Spleen (tissue), 7 donors: ENCODE results near the gene ABLIM2.
A peak's percentile ranks its signal among the peaks of the same experiment; 100 is the strongest.

Experiments used
- CTCF ChIP-seq, 11 experiments: fragments of 200-600 bp in 7 of 11; fragments of 450-650 bp in 4 of 11; sonication (generic) in 4 of 11; IDR thresholded peaks in 8 of 11; conservative IDR thresholded peaks in 3 of 11; 1 replicate in 7 of 11; 2 replicates in 4 of 11; pipeline versions ENCODE4 v1.4.0 to v1.8.0; 2016 to 2021; ENCODE audit warnings: antibody characterized with exemption in 11 of 11, inconsistent platforms in 4 of 11, mild to moderate bottlenecking in 1 of 11
- POLR2A ChIP-seq, 3 donors: fragments of 450-650 bp; IDR thresholded peaks; one replicate each; pipeline ENCODE4 v1.5.1; 2017; ENCODE audit warnings: antibody characterized with exemption in 3 of 3, mild to moderate bottlenecking in 1 of 3
- POLR2AphosphoS5 ChIP-seq, 3 donors: sonication (generic); formaldehyde crosslinking; IDR thresholded peaks; one replicate each; pipeline ENCODE4 v1.5.1; 2017; ENCODE audit warnings: antibody characterized with exemption in 3 of 3
- donor health status: DM: no; HTN: no; CAD: no; lungs with moderate emphysema.
- donor health status: DM: no; HTN: no; CAD: no.
- donor health status: DM: no; HTN: no; CAD: no.

GRCh38 chr4:8132947-8133705 is 25.5 kb downstream of the ABLIM2 start:
- TF ChIP-seq POLR2AphosphoS5 (IDR thresholded peaks at IDR 0.05): peak; percentile 68 to 77 (median 76)
- no peak for TF ChIP-seq CTCF (IDR thresholded peaks at IDR 0.05 in 8 of 11, conservative IDR thresholded peaks at IDR 0.05 in 3 of 11)
- no peak for TF ChIP-seq POLR2A (IDR thresholded peaks at IDR 0.05)
